HG03457 (cell line): ENCODE results near the gene ZCCHC12.

Source experiments
- ATAC-seq: cut with Tn5 transposase; IDR thresholded peaks from one replicate; pipeline ENCODE4 v1.9.1; 2021; ENCODE audit warnings: moderate number of reproducible peaks; ENCODE audit not compliant: unreplicated experiment

The ZCCHC12 gene

DNA sequence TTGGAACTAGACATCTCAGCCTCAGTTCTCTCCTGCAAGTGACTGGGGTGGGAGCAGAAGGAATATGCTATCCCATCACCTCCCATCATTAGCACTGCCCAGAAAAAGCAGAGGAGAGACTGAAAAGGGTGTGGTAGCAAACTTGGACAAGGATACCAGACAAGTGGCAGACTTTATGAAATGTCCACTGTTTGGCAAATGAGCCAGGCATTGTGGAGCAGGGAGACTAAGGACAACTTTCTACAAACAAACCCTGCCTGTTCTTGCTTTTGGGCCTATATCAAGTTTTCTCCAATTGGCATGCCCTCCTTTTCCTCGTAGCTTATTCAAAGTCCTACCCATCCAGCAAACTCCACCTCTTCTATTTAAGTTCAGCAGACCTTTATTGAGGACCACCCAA lies 41.6 kb downstream of the ZCCHC12 start:
- ATAC-seq, result no peak

GRCh38 chrX:118867251-118867650 lies 43.6 kb downstream of the ZCCHC12 start:
- ATAC-seq, result no peak

DNA sequence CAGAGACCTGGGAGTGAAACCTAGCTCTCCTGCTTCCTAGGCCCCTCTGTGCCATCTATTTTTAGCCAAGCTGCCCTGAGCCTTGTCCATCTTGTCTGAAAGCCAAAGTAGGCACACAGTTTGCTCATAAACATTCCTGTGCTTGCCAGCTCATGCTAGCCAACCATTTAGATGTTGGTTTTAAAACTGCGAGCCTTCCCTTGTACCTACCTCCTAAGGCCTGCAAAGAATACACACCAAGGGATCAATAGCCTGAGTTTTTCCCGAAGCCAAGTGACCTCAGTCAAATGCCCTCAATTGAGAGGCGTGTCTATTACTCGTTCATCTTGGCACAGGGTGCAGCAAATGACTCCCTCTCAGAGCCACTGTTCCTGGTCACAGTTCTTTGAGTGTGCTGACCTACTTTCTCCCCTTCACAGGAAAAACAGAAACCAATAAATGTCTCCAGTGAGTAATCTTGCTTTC lies 48.5 kb downstream of the ZCCHC12 start:
- ATAC-seq, result no peak
